ENCODE measurements around the gene PPP4R2. TPM values are rescaled to one million over a fixed set of nuclear protein-coding genes. Genes with fewer than 3 reads are reported as not detected.
"Not testable (repeated sequence)": the region's sequence is repeated elsewhere in the genome, so short reads cannot be mapped to it uniquely, and the experiment has no call there.

The PPP4R2 gene
- total RNA-seq, 4 donors from 2014 or later = 21.3 to 136 (median 62.3) TPM

DNA sequence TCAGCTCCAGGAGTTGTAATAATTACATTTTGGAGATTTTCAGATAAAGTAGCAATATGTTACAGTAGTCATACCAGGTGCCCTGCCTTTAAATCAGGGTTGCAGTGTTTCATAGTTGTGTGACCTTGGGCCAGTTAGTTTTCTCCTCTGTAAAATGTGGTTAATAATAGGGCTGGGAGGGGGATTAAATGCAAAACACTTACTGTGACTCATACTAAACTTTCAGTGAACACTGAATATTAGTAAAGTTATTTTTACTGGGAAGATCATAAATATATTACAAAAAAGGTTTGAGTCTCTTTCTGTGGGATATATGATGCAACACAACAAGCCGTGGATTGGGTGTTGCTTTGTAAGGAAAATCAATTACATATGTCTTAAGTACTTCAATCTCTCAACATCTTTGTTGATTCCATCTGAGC is 63.7 kb downstream of the PPP4R2 start:
- no peak overlapping the region for H3K4me3 ChIP-seq
- no peaks in the 10 kb centered on the region for H3K4me1 ChIP-seq
- intact Hi-C loops (cut with DNase I; ENCODE audit: low total_unique reads) = no loop called here
- no peak overlapping the region for H3K27ac ChIP-seq
- TF ChIP-seq, protein P1, sequence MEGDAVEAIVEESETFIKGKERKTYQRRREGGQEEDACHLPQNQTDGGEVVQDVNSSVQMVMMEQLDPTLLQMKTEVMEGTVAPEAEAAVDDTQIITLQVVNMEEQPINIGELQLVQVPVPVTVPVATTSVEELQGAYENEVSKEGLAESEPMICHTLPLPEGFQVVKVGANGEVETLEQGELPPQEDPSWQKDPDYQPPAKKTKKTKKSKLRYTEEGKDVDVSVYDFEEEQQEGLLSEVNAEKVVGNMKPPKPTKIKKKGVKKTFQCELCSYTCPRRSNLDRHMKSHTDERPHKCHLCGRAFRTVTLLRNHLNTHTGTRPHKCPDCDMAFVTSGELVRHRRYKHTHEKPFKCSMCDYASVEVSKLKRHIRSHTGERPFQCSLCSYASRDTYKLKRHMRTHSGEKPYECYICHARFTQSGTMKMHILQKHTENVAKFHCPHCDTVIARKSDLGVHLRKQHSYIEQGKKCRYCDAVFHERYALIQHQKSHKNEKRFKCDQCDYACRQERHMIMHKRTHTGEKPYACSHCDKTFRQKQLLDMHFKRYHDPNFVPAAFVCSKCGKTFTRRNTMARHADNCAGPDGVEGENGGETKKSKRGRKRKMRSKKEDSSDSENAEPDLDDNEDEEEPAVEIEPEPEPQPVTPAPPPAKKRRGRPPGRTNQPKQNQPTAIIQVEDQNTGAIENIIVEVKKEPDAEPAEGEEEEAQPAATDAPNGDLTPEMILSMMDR (IDR thresholded peaks at IDR 0.05) = no peak
- no peak for TF ChIP-seq POLR2A (IDR thresholded peaks at IDR 0.05)
- no peak for DNase-seq
- H3K36me3 ChIP-seq = no peaks in the 10 kb centered on the region
- no peaks in the 10 kb centered on the region for H3K27me3 ChIP-seq
- no peaks in the 10 kb centered on the region for H3K9me3 ChIP-seq

DNA sequence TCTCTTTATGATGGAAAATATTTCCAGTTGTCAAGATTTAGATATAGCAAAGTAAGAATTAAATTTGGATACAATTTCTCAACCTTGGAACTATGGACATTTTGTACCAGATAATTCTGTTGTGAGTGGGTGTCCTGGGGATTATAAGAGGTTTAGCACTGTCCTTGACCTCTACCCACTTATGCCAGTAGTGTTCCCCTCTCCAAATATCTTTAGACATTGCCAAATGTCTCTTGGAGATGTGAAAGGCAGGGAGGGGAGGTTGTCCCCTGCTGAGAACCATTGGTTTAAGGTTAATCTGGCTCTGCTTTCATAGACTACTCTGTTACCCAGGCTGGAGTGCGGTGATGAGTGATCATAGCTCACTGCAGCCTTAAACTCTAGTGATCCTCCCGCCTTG is 64.8 kb downstream of the PPP4R2 start, which contains the start of gene EBLN2:
TSS of gene EBLN2 (plus strand) at position 244 of the 400 bp plus-strand sequence. CDS start 423 bp downstream, outside the sequence.
- TF ChIP-seq, protein P1 (IDR thresholded peaks at IDR 0.05) = no peak
- no peak for TF ChIP-seq POLR2A (IDR thresholded peaks at IDR 0.05)

DNA sequence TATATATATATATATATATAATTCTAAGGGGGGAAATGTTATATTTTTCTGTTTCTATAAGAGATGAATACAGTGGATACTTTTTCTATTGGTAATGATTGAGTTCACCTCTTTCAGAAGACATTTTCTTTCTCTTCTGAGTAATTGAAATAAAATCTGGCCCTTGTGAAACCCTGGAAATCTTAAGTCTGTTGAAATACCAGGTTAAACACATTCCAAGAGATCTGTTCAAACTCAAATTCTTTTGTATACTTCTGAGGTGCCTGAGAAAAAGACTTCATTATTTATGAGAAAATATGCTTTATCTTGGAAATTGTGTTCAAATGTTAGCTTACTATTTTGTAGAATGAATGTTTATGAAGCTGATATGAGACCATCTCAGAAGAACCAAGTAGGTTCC is 69.6 kb downstream of the PPP4R2 start:
- H3K9me3 ChIP-seq; intact Hi-C loops (cut with DNase I; ENCODE audit: low total_unique reads); H3K4me3 ChIP-seq; DNase-seq; H3K4me1 ChIP-seq; H3K27me3 ChIP-seq; H3K27ac ChIP-seq; H3K36me3 ChIP-seq: not testable (repeated sequence)

More for the DNA sequence above, 64.8 kb downstream of the PPP4R2 start, which contains the start of gene EBLN2:
- Histone ChIP-seq H3K4me3 (no peak within 1 kb of the TSS), H3K9me3 (no peaks in the 10 kb centered on the region), H3K36me3 (no peaks in the 10 kb centered on the region), H3K4me1 (no peaks in the 10 kb centered on the region), H3K27me3 (no peaks in the 10 kb centered on the region), H3K27ac (no peak within 1 kb of the TSS)
- intact Hi-C loops (cut with DNase I; ENCODE audit: low total_unique reads) = no loop called here
- DNase-seq = no peak

DNA sequence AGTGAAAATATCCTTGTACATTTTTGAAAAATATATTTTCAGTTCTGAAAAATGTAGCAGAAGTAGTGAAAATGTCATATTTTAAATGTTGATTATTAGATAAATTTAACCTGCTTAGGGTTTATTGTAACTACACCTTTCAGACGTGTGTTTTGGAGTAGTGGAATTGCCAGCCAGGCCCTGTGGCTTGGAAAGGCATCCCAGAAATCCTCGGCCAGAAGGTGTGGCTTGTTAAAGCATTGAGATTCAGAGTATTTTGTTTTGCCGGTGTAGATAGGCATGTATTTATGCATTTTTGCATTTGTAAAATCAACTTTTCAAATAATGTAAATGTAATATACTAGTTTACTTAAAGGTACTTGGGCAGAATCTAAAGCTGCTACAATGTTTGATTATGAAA is 71.8 kb downstream of the PPP4R2 start:
- intact Hi-C loops (cut with DNase I; ENCODE audit: low total_unique reads) = no loop called here
- Histone ChIP-seq H3K27me3 (no peaks in the 10 kb centered on the region), H3K27ac (no peak overlapping the region), H3K4me1 (no peaks in the 10 kb centered on the region), H3K4me3 (no peak overlapping the region), H3K36me3 (no peaks in the 10 kb centered on the region), H3K9me3 (no peaks in the 10 kb centered on the region)
- DNase-seq = no peak
- TF ChIP-seq, protein P1 (IDR thresholded peaks at IDR 0.05) = no peak
- TF ChIP-seq POLR2A (IDR thresholded peaks at IDR 0.05) = no peak

DNA sequence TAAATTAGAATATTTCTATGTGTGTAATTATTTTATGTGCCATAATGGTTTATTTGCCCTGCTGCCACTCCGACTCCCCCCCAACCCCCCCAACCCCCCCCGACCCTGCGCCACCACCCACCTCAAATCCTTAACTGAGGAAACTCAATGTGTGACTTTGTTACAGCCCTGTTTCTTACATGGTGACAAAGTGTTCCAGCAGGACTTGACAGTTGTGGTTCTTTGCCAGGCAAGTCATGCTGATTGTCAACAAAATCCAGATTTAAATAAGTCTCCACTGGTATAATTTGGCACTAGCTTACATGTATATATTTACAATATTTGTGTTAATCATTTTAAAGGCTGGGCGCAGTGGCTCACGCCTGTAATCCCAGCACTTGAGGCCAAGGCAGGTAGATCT is 72.6 kb downstream of the PPP4R2 start:
- no peak overlapping the region for H3K27ac ChIP-seq
- H3K36me3 ChIP-seq = no peaks in the 10 kb centered on the region
- TF ChIP-seq, protein P1 (IDR thresholded peaks at IDR 0.05) = no peak
- TF ChIP-seq POLR2A (IDR thresholded peaks at IDR 0.05) = no peak
- DNase-seq = no peak
- no peaks in the 10 kb centered on the region for H3K4me1 ChIP-seq
- no peaks in the 10 kb centered on the region for H3K9me3 ChIP-seq
- H3K4me3 ChIP-seq = no peak overlapping the region
- intact Hi-C loops (cut with DNase I; ENCODE audit: low total_unique reads) = no loop called here
- no peaks in the 10 kb centered on the region for H3K27me3 ChIP-seq
